Germinal center (tissue), 1 donor: Measurements from ENCODE around the gene TOM1L2.
A peak's percentile ranks its signal among the peaks of the same experiment; 100 is the strongest.

Experiments
- DNase-seq: peaks from one replicate; pipeline ENCODE4 v3.0.0; 2012; ENCODE audit warnings: mixed read lengths, low spot score

Gene TOM1L2

DNA sequence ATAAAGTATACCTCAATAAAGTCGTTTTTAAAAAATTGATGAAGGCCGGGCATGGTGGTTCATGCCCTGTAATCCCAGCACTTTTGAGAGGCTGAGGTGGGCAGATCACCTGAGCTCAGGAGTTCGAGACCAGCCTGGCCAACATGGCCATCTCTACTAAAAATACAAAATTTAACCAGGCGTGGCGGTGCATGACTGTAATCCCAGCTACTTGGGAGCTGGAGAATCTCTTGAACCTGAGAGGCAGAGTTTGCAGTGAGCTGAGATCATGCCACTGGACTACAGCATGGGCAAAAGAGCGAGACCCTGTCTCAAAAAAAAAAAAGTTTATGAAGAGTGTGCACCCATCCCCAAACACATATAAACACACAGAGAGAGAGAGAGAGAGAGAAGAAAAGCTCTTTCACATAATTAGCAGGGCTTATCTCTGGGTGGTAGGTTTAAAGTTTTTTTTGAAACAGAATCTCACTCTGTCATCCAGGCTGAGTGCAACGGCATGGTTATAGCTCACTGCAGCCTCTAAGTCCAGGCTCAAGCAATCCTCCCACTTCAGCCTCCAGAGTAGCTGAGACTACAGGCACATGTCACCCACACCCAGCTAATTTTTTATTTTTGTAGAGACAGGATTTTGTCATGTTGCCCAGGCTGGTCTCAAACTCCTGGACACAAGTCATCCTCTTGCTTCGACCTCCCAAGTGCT is 138.4 kb downstream of the TOM1L2 start:
- DNase-seq: no peak

DNA sequence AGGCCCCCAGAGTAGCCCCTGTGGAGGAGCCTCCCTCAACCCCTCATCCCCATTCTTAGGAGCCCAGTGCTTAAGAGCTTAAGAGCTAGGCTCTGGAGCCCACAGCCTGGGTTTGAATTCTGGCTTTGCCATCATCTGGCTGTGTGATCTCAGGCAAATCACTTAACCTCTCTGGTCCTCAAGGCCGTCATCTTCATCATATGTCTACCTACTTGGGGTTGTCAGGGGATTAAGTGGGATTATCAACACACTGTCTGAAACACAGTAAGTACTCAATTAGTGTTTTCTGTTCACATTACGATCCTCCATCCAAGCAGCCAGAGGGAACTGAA is 140.2 kb downstream of the TOM1L2 start:
- DNase-seq: no peak

DNA sequence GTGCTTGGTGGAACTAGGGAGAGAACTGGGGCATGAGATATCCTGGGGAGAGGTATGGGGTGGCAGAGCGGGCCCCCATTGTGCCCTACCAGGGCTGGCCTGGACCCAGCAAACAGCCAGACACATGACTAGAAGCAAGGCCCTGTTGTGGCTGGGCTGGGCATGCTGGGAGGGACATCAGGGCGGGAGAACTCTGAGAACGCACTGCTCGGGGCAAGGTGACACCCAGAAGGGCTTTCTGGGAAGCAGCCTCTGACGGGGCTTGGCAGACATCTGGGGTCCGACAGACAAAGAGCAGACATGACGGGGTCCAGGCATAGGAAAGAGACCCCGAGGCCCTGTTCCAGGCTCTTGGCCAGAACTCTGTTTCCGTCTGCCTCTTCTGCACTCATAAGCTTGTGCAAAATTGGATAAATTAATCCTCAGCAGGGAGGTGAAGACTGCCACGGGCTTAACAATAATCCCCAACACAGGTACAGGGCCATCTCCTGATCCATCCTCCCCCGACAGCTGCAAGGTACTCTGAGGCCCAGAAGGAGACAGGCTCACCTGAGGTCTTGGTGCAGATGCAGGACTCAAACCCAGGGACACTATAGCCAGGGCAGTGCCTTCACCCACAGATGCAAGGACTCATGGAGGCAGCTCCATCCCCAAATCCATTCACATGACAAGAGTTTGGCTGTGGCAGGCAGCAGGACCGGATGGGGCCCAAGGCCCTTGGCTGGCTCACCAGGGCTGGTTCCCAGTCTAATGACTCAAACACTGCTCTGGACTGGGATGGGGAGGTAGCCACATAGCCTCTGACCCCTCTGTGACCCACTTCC is 140.8 kb downstream of the TOM1L2 start:
- no peak for DNase-seq

DNA sequence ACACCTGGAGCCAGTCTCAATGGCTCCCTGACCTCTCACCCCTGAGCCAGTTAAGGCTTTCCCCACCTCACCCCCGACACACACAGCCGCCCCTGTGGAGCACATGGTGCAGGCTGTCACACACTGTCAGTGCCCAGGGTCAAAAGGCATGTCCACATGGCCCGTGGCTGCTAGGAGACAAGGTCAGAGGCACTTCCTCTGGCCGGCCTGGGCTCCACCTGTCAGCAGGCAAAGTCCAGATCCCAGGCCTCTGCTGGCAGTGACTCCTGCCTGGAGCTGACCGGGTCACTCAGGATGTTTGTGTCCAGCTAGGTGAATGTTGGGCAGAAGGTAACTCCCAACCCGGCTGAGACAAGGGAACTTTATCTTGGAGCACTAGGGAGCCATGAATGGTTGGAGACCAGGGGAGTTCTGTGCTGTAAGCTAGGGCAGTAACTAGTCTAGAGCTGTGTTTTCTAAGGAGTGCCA is 141.4 kb downstream of the TOM1L2 start:
- DNase-seq: no peak

DNA sequence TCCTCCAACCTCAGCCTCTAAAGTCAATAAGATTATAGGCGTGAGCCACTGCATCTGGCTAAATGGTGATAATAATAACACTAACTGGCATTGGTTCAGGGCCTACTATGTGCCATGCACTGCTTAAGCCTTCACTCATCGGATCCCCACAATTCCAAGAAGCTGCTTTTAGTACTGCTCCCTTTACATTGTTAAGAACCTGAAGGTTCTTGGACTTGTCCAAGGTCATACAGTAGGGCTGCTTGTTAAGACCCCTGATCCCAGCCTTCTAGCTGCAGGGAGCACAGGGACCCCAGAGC is 142.0 kb downstream of the TOM1L2 start:
- DNase-seq: no peak

DNA sequence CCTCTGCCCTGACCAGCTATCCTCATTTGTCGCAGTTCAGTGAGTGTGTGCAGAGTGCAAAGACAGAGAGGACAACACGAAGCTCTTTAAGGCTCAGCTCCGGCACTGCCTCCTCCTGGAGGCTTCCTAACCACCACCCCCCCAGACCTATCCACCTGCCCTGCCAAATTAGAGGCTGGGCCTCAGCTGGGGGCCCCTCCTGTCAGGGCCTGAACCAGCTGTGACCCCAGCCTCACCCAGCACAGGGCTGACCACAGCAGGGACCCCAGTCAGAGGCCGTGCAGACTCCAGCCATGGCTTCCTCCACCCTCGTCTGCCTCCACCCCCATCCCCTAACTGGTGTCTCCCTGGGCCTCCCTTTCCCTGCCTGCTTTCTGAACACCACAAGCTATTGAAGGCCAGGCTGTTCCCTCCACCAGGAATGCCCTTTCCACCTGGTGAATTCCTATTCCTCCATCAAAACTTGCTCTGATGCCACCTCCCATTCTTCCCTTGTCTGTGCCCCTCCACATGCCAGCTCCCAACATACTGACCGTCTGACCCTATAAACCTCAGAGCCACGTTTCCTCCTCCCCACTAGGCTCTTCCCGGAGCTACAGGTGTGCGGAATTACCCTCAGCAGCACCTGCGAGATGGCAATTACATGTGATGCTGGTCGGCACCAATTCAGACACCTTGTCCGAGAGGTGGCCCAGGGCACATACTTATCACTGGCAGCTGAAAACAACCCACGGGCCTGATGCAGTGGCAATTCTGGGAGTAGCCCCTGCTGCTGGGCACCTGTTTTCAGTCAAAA is 144.2 kb downstream of the TOM1L2 start:
- DNase-seq: no peak

DNA sequence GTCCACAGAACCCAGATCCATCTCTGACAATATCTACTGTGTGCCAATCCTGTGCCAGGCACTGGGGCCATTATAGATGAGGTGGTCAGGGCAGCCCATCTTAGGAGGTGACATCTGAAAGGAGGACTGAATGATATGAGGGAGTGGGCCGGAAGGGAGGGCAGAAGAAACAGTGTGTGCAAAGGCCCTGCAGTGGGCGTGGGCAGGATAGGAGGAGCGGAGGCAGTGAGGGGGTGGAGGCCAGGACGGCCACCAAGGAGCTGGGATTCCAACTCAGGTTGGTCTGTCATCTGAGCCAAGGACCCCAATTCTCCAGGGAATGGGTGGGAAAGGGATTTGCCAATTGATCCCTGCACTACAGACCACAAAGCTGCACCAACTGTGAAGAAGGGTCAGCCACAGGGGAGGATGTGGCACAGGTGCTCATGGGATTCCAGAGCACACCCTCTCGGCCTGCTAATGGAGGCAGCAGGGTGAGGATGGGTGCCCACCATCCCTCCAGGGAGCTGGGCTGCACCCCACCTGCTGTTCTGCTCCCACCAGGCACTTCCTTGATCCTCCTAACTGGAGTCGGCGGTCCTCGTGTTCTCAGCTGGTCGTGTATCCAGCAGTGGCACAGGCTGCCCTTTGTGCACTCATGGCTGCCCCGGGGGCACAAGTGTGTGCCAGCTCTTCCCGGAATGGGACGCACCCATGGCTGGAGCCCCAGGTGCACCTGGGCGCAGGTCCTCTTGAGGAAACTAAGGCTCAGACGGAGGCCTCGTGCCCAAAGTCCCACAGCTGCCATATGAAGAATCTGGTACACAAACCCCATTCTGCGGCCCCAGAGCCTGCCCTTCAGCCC is 145.0 kb downstream of the TOM1L2 start:
- DNase-seq: no peak

DNA sequence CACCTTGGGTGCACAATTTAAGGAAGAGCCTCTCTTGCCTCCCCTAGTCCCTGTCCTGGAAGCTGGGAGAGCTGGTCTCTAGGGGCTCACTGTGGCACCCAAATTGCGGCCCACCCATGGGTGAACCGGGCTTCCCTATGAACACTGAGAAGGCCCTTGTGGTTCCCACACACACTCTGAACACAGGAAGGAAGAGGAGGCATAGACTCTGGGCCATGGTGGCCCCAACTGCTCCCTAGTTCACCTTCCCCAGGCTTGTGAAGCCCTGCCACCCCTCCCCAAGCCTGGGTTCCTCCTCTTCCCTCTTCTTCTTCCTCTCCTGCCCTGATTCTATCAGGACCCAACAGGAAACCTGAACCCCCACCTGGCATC is 145.9 kb downstream of the TOM1L2 start:
- no peak for DNase-seq

DNA sequence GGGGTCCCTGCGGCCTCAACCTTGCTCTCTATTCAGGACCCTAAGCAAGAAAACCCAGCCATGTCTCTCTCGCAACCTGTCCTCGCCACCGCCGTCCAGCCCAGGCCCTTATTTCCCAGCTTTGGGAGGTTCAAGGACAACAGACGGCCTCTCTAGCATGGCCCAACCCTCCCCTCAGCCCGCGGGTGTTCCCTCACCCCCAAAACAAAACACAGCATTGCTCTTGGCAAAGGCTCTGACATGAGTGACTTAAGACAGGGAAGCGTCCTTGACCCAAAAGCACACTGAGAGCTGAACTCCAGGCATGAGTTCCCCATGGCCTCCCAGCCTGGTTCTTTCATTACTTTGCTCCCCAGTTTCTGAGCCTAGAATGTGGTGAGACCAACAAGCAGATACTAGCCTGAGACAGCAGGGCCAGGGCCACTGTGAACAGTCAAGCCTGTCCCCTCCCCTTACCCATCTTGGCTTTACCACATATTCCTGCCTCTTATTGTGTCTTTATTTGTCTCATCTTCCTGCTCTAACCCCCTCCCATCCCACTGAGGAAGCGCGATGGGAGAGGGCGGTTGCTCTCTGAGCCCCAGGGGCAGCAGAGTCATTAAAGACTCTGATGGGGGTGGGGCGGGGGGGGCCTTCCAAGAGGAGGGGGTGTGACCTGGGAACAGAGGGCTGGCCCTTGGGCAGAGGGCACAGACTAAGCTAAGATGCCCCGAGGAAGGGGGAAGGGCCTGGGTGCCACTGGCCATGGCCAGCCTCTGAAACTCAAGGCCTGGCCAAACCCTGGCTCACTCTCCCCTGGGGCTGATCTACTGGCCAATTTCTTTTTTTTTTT is 147.2 kb downstream of the TOM1L2 start:
- DNase-seq: no peak

DNA sequence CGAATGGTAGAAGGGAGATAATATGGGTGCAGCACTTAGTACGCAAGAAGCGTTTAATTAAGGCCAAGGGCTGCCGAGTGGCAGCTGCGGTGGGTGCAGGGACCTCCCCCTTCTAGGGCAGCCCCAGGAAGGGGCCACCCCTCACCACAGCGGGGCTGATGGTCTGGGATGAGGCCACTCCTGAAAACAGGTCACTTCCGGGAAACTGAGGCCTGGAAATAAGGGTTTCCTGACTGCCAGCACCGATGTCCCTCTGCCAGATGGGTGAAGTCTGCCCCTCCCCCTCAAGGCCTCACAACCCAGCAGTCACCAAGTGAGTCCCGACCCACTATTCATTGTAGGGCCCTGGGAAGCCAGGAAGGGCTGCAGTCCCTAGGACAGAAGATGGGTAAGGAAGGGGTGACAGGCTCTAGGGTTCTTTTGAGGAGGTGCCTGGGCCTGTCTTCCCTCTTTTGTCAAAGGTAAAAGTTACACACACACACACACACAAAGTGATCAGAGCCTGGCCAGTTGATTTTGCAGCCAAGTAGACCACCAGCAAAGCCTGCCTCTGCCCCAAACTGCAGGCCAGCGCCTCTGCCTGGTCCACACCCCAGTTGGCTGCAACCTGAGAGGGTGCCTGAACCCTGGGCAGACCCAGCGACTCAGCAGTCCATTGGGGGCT is 147.9 kb downstream of the TOM1L2 start:
- peak; percentile 39 for DNase-seq

DNA sequence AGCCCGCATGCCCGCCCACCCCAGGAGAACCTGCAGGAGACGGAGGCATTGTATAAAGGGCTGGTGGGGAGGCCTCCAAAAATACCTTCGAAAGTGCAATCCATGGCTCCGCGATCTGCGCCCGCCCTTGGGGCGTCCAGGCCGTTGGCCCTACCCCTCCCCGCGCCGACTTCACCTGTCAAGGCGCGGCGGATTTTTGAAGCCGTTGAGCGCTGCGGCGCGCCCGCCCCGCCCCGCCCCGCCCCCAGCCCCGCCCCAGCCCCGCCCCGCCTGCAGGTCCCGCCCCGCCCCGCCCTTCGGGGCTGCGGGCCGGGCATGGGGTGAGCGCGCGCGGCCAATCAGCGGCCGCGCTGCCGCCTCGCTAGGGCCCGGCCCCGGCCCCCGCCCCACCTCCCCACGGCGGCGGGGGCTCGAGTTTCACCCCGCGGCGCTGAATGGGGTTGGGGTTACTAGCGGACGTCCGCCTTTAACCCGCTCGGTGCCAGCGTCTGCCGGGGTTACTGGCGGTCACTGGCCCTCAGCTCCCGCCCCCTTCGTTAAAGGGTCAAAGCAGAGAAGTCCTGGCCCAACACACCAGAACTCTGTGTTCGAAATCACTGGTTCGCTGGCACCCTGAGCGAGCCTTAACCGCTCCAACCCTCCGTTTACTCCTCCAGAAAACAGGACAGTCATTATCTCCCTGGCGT is 148.6 kb downstream of the TOM1L2 start:
- peak; percentile 99 for DNase-seq

DNA sequence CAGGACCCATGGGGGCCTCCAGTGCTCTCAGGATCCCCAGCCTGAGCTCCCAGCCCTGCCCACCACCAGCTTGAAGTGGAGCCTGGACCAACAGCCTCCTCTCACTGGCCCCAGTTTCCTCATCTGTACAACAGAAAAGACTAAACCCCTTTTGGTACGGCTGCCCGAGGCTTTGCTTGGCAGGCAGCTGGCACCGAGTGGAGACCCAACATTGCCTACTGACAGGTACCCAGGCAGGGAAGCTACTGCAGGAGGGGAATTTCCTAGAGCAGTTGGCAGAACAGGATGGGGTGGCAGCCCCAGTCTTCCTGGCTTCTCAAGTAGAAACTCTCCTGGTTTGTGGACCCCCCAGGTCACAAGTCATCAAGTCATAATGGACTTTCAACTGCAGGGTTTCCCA is 149.6 kb downstream of the TOM1L2 start:
- DNase-seq: no peak

DNA sequence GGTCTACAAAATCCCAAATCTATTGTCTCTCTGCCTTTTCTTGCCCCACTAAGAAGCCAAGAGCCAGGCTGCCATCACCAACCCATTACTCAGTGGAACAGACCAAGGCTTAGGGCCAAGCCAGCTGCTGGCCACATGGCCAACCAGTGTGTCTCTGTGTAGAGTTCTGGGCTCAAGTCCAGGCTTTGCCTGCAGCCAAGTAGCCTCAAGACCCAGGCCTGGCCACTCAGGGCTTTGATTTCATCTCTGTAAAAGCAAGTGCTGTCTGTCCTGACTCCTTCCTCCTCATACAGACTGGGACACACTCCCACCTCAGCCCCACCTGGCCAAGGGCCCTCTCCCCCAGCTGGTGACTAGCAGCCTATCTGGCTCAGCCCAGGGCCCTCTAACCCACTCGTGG is 150.0 kb downstream of the TOM1L2 start:
- DNase-seq: no peak

DNA sequence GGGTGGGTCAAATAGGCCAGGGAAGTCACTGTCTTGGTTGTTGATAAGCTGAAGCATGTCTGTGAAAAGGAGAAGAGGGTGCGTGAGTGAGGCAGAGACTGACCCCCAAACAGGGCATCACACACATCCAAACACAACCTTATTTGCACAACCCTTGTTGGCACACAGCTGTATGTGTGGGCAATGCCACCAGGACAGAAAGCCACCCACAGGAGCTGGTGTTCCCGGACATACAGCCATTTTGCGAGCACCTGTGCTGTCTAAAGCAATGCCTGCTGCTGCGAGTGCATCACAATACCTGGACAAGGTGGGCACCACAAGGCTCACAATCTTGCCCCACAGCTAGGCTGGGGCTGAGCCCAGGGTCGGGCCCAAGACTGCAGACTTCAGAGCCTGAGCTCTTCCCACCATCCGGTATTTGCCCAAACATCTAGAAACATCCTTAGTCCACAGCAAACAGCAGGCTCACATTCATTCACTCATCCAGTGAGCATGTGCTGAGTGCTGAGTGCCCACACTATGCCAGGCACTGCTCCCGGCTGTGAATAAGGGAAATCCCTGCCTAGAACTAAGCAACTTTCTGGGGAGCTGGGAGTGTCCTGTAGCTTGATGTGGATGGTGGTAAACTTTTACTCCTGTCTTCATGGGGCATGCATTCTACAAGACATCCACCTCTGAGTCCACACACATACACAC is 151.6 kb downstream of the TOM1L2 start:
- DNase-seq: no peak

DNA sequence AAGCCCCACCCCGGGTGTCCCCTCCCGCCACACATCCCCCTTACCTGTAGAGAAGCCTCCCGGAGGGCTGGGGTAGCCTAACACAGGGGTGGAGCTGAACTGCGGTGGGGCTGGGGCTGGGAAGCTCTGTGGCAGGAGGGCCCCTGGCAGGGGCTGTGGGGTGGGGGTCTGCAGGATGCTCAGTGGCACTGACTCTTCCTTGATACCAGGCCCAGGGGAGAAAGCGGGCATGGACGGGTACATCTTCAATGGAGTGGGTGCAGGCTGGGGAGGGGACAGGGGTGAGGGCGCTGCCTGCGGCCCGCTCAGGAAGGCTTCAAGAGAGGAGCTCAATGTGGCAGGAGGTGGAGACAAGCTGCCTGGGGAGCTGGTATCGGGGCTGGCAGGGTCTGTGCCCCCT is 152.2 kb downstream of the TOM1L2 start:
- no peak for DNase-seq

DNA sequence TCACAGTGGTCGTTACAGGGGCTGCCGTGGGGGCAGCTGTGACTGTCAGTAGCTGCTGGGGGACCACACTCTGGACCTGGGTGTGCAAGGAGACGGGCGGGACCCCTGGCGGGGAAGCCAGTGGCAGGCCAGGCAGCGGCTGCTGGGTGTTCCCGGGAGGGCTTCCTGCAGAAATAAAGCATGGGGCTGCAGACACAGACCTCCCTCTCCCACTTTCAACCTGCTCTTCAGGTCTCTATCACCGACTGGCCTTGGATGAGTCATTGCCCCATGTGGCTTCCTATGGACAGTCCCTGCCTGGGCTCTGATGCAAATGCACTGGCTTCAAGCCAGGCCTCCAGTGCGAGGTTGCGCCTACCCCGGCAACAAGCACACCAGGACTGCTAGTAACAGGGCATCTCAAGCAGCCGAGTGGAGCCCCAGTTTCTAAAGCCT is 152.6 kb downstream of the TOM1L2 start:
- no peak for DNase-seq

DNA sequence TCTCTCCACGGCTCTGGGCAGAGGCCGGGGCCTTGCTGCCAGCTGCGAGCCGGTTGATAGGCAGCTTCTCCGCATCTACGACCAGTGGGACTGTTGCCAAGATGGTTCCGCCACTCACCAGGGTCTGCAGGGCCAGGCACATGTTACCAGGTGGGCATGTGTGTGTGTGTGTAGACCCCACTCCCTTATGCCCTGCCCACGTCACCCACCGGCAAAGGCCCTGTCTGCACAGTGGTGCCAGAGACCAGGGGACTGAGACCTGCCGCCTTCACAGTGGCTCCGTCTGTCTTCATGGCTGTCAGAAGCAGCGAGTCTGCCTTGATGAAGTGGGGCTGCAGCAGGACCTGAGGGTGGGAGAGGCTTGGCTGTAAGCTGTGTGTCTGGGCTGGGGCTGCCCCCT is 153.1 kb downstream of the TOM1L2 start:
- DNase-seq: no peak

DNA sequence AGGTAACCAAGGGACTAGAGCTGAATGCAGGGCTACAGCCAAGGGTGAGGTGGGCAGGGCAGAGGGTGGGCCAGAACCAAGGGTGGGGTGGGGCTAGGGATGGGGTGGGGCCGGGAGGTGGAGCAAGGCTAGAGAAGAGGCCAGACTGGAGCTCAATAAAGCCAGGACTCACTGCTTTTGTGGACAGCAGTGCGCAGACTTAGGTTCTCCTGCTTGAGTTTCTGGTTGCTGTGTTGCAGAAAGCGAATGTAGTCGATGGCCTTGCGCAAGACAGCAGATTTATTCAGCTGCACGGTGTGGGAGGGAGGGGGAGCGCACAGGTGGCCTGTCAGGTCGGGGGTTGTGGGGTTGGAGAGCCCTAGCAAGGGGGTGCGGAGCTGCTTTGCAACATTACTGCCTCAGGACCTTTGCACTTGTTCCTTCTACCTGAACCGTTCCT is 154.1 kb downstream of the TOM1L2 start:
- peak; percentile 55 for DNase-seq

DNA sequence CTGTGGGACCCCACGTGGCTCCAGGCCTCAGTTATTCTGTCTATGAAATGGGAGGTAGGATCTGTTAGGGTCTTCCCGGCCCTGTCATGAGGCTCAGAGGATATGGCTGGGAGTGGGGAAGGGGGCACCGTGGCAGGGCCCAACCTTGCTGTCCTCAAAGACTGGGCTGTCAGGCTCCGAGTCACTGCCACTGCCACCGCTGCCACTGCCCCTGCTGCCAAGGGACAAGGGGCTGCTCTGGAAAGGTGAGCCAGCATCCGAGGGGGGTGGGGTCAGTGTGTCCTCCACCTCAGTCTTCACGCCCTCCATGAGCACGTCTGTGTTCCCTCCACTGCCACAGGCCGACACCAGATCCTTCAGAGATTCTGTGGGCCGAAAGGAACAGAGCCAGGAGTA is 154.7 kb downstream of the TOM1L2 start:
- no peak for DNase-seq
